Fibroblast of the aortic adventitia (primary cell): ENCODE measurements around the gene PARP1. TPM values are rescaled to one million over a fixed set of nuclear protein-coding genes. Genes with fewer than 3 reads are reported as not detected.

Experiments used
- DNase-seq: peaks from one replicate; pipeline ENCODE4 v3.0.0-alpha.2; 2010; ENCODE audit warnings: low read depth
- H3K4me3 ChIP-seq: 2 replicates; pipeline ENCODE4 v1.5.1; 2011; ENCODE audit warnings: low read depth, mild to moderate bottlenecking, control low read depth, low read length, moderate library complexity
- total RNA-seq: library from RNA; depleted of rRNA; stranded (reverse); fragments of >200 nt; gene quantifications from 2 replicates; pipeline ENCODE4 v1.2.3, GENCODE V29; 2012; ENCODE audit warnings: low replicate concordance
- TF ChIP-seq, protein P1 (sequence below): IDR thresholded peaks from 2 replicates; pipeline ENCODE4 v1.5.1; 2011; ENCODE audit warnings: mild to moderate bottlenecking, low read length, control low read depth, inconsistent platforms; ENCODE audit not compliant: insufficient read depth

The PARP1 gene
- total RNA-seq, 1 donor: 67.8 TPM

DNA sequence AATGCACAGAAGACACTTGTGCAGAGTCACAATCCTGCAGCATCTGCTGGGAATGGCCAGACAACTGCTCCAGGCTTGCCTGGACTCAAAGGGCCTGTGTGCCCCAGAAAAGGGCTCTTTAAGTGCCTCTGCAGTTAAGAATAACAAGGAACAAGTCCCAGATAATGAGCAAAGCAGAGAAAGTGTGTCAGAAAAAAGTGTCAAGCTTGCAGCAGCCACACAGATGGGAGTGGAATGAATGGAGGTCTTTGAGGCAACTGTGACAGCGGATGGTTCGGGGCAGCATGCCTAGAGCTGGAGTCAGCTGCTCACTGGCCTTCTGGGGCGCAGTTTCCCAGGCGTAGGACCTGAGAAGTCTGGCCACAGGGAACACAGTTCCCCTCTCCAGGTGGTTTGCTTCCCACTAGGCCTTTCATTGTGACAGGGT is 5.1 kb downstream of the PARP1 start:
- no peak overlapping the region for H3K4me3 ChIP-seq
- no peak for DNase-seq

DNA sequence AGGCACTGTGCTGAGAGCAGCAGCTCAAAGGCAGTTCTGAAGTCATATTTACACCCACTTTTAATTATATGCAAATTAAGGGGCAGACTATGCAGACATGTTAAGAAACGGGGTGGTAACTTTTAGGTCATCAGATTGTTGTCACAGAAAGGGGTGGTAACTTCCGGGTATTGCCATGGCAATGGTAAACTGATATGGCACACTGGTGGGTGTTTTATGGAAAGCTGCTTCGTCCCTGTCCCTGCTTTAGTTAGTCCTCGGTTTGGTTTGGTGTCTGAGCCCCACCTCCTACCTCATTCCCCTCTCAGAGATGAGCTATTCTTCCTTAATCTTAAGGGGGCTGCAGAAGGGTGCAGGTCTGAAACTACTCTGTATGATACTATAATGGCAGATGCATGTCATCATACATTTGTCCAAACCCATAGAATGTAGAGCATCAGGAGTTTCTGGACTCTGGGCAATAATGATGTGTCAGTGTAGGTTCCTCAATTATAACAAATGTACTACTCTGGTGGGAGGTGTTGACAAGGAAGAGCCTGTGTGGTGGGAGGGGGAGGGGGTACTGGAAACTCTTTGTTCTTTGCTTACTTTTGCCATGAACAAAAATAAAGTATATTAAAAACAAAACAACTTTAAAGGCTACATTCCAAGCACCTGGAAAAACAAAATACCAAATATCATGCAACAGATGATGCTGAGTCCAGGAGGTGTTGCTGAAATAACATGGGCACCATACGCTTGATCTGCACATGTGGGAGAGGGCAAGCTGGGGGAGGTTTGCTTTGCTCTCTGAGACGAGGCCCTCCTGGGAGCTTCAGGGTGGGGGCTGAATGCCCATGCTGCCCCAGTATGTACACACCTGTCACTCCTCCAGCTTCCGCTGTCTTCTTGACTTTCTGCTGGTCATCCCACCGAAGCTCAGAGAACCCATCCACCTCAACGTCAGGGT is 6.3 kb downstream of the PARP1 start:
- TF ChIP-seq, protein P1, sequence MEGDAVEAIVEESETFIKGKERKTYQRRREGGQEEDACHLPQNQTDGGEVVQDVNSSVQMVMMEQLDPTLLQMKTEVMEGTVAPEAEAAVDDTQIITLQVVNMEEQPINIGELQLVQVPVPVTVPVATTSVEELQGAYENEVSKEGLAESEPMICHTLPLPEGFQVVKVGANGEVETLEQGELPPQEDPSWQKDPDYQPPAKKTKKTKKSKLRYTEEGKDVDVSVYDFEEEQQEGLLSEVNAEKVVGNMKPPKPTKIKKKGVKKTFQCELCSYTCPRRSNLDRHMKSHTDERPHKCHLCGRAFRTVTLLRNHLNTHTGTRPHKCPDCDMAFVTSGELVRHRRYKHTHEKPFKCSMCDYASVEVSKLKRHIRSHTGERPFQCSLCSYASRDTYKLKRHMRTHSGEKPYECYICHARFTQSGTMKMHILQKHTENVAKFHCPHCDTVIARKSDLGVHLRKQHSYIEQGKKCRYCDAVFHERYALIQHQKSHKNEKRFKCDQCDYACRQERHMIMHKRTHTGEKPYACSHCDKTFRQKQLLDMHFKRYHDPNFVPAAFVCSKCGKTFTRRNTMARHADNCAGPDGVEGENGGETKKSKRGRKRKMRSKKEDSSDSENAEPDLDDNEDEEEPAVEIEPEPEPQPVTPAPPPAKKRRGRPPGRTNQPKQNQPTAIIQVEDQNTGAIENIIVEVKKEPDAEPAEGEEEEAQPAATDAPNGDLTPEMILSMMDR: no peak
- H3K4me3 ChIP-seq: no peak overlapping the region
- DNase-seq: no peak

More for the DNA sequence above, 5.1 kb downstream of the PARP1 start:
- TF ChIP-seq, protein P1: no peak

DNA sequence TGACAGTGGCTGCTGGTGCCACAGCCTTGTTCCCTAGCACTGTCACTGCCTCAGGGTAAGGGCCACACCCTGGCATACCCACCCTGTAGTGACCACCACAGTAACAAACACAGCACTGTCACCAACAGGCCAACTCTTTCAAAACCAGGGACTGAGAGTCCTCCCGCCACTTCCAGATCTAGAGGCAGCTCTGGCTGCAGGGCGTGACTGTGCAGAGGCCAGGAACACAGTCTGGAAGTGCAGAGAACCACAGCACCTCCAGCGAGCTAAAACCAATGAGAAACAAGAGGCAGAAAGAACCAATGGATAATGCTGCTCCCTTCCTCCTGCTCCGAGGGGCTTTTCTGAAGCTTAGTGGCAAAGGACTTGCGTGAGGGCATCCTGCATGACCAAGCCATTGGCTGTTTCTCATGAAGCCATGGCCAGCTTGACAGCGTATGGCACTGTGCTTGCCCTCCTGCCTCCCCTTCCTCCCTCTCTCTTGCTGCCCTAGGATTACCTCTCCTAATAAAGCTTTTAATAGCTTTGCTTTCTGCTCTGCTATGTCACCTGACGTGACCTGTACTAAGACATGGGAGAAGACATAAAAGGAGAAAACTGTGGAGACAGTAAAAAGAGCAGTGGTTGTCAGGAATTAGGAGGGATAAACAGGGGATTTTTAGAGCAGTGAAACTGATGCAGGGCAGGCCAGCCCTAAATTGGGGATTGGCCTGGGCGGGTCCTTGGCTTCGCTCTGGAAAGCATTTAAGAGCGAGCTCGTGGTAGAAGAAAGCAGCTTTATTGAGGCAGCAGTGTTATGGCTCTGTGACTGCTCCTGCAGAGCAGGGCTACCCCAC is 7.2 kb downstream of the PARP1 start:
- DNase-seq: no peak
- H3K4me3 ChIP-seq: no peak overlapping the region
- TF ChIP-seq, protein P1: no peak

DNA sequence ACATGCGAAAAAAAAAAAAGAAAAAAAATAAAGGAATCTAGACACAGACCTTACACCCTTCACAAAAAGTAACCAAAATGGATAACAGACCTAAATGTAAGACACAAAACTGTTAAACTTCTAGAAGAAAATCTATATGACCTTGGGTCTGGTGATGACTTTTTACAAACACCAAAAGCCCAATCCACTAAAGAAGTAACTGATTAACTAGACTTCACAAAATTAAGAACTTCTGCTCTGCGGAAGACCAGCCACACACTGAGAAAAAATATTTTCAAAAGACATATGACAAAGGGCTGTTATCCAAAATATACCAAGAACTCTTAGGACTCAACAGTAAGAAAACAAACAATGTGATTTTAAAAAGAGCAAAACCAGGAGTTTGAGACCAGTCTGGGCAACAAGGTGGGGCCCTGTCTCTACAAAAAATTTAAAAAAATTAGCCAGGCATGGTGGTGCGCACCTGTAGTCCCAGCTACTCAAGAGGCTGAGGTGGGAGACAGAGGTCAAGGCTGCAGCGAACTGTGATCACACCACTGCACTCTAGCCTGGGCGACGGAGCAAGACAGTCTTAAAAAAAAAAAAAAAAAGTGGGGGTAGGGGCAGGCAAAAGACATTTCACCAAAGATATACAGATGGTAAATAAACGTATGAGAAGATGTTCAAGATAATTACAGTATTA is 9.8 kb downstream of the PARP1 start:
- TF ChIP-seq, protein P1: no peak
- H3K4me3 ChIP-seq: no peak overlapping the region
- DNase-seq: no peak

DNA sequence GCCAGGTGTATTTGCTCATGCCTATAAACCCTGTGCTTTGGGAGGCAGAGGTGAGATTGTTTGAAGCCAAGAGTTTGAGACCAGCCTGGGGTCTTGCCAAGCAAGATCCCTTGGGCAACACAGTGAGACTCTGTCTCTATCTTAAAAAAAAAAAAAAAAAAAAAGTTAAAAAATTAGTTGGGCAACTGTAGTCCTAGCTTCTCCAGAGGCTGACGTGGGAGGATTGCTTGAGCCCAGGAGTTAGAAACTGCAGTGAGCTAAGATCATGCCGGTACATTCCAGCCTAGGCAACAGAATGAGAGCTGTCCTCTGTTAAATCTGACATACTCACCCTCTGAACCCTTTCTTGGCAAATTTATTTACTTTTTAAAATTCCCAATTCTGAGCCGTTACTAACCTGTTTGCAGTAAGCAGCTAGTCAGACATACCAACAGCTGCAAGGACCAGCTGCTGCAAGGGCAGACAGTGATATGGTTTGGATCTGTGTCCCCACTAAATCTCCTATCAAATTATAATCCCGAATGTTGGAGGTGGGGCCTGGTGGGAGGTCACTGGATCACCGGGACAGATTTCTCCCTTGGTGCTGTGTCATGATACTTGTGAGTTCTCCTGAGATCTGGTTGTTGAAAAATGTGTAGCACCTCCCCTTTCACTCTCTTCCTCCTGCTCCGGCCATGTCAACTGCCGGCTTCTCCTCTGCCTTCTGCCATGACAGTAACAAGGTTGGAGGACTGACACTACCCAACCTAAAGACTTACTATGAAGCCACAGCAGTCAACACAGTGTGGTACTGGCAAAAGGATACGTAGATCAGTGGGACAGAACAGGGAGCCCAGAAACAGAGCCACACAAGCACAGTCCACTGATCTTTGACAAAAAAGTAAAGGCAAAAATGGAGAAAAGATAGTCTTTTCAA is 10.6 kb downstream of the PARP1 start:
- TF ChIP-seq, protein P1: no peak
- peak; percentile 12 for DNase-seq
- no peak overlapping the region for H3K4me3 ChIP-seq
